ENCODE data around the gene ZNF775.

The ZNF775 gene

DNA sequence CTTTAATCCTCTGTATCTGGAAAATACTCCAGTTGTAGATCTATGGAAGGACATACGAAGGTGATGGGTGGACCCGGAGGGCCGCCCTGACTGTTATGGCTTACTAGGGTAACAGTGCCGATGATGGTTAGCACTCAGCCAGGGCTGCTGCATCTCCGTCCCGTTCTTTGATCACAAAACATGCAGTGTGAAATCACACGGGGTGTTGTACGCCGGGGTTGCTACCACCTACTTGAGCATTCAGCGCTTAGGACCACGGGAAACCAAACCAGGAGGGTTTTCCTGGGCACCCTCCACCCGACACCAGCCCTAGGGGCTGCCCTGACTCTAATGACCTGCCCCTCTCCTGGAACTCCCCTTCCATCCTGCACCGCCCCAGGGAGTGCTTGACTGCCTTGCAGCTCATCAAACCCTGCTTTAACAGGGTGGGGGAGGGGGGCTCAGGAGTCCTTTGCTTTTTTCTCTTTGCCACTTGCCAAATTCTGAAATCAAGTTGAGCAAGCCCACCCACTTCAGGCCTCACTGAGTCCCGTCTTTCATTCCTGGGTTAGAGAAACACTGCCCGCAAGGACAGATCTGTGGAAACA, 20.4 kb downstream of the ZNF775 start:
- TF ChIP-seq, protein P1, sequence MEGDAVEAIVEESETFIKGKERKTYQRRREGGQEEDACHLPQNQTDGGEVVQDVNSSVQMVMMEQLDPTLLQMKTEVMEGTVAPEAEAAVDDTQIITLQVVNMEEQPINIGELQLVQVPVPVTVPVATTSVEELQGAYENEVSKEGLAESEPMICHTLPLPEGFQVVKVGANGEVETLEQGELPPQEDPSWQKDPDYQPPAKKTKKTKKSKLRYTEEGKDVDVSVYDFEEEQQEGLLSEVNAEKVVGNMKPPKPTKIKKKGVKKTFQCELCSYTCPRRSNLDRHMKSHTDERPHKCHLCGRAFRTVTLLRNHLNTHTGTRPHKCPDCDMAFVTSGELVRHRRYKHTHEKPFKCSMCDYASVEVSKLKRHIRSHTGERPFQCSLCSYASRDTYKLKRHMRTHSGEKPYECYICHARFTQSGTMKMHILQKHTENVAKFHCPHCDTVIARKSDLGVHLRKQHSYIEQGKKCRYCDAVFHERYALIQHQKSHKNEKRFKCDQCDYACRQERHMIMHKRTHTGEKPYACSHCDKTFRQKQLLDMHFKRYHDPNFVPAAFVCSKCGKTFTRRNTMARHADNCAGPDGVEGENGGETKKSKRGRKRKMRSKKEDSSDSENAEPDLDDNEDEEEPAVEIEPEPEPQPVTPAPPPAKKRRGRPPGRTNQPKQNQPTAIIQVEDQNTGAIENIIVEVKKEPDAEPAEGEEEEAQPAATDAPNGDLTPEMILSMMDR (IDR thresholded peaks at IDR 0.05; ENCODE audit: low read depth, low read length) = no peak
- in situ Hi-C loops (cut with HindIII; ENCODE audit: low sequenced_read_pairs) = no loop called here
- no peak overlapping the region for H3K4me3 ChIP-seq (ENCODE audit: low read depth, low read length)
- DNase-seq (ENCODE audit: low read depth, low spot score) = no peak

DNA sequence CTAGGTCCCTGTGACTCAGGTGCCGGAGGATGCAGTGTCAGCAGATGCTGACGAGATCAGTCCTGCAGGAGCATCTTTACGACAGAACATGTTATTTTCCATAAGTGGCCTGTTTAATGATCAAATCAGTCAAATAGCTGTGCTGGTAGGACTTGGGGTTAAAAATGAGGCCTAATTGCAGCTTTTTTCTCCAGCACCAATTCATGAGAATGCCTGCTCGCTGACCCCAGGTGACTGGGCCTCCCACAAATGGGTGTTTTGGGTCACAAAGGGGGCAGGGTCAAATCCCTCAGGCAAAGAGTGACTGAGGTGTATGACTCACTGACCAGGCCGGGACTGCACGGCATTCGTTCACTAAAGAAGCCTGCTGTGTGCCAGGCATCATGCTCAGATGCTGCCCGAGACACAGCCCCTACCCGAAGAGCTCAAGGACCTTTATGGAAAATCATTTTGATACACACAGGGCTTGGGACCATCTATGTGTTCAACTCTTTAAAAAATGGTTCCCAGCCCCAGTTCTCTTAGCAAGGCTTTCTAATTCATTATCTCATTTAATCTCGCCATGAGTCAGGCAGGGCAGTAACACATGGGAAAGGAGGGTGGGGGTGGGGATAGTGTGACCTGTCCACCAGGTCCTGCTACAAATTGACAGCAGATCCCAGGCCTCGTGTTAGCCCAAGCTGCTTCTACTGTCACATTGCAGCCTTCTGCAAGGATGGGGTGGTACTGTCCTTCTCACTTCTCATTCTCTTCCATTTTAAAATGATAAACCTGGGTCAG, 21.1 kb downstream of the ZNF775 start:
- in situ Hi-C loops (cut with HindIII; ENCODE audit: low sequenced_read_pairs) = no loop called here
- TF ChIP-seq, protein P1 (IDR thresholded peaks at IDR 0.05; ENCODE audit: low read depth, low read length) = no peak
- no peak overlapping the region for H3K4me3 ChIP-seq (ENCODE audit: low read depth, low read length)
- no peak for DNase-seq (ENCODE audit: low read depth, low spot score)

DNA sequence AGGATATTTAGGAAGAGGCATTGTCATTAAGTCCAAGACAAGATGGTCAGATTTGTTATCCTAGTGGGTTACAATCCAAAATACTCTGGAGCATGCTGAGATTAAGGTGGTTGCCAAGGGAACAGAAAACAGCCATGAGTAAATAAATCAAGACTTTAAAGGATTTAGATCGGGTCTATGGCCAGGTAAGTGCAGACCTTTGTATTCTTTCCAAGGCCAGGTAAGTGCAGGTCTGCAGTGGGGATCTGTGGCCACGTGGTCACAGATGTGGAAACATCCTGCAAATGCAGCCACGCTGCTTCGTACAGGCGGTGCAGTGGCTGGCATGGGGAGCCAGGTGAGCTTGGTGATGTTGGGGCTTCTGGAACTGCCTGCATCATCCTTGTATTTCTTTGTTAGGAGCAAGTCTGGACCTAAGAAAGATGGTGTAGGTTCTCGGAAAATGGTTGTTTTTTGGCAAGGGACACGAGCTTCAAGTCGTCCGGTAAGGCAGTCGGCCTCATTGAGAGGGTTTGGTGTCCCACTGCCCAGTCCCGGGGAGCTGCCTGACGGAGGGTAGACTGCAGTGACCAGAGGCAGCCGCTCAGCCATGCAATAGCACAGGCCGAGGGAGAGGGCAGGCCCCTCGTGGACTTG, 21.8 kb downstream of the ZNF775 start:
- DNase-seq (ENCODE audit: low read depth, low spot score) = no peak
- in situ Hi-C loops (cut with HindIII; ENCODE audit: low sequenced_read_pairs) = no loop called here
- TF ChIP-seq, protein P1 (IDR thresholded peaks at IDR 0.05; ENCODE audit: low read depth, low read length) = no peak
- no peak overlapping the region for H3K4me3 ChIP-seq (ENCODE audit: low read depth, low read length)

DNA sequence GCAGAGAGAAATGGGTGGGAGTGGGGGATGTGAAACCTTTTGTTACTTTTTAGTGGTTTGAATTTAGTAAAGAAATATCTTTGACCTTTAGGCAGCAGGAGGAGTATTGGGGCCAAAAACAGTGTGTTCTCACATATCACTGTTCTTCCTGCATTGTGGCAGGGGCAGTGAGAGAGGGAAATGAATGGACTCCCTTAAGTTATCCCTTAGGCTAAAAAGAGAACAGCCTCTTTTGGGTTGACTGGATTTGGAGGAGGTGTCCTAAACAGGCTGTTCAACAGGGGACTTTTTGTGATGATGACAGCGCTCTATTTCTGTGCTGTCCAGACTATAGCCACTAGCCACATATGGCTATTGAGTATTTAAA, 22.3 kb downstream of the ZNF775 start:
- no peak for DNase-seq (ENCODE audit: low read depth, low spot score)
- in situ Hi-C loops (cut with HindIII; ENCODE audit: low sequenced_read_pairs) = no loop called here

DNA sequence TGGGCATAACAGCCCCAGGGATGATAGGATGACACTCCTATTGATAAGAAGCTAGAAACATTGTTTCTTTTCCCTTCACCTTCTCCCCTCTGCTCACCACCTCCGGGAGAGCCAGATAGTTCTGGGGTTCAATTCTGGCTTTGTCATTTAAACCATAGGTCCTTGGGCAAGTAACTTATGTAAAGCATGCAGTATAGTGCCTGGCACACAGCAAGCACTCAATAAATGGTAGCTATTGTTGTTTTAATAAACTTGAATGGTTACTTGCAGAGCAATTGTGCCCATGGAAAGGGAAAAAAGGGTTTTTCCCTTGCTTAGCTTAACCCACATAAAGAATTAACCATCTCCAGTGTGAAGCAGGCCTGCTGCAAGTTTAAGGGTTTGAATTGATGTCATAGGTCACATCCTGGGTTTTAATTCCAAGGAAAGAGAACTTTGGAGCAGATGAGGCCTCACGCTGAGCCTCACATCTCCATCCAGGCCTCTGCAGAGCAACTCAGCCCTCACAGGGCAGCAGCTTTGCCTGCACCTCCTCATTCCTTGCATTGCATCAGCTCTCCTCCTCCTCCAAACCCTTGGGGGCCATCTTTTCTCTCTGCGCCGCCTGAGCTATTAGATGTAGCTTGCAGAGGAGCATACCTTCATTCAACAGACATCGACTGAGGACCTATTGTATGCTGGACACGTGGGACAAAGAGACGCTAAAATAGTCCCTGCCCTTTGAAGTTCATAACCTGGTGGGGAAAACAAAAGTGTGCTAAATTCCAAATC, 22.9 kb downstream of the ZNF775 start:
- TF ChIP-seq, protein P1 (IDR thresholded peaks at IDR 0.05; ENCODE audit: low read depth, low read length) = no peak
- H3K4me3 ChIP-seq (ENCODE audit: low read depth, low read length) = no peak overlapping the region
- in situ Hi-C loops (cut with HindIII; ENCODE audit: low sequenced_read_pairs) = no loop called here
- no peak for DNase-seq (ENCODE audit: low read depth, low spot score)

More for the DNA sequence above, 22.3 kb downstream of the ZNF775 start:
- TF ChIP-seq, protein P1 (IDR thresholded peaks at IDR 0.05; ENCODE audit: low read depth, low read length) = no peak
- H3K4me3 ChIP-seq (ENCODE audit: low read depth, low read length) = no peak overlapping the region

DNA sequence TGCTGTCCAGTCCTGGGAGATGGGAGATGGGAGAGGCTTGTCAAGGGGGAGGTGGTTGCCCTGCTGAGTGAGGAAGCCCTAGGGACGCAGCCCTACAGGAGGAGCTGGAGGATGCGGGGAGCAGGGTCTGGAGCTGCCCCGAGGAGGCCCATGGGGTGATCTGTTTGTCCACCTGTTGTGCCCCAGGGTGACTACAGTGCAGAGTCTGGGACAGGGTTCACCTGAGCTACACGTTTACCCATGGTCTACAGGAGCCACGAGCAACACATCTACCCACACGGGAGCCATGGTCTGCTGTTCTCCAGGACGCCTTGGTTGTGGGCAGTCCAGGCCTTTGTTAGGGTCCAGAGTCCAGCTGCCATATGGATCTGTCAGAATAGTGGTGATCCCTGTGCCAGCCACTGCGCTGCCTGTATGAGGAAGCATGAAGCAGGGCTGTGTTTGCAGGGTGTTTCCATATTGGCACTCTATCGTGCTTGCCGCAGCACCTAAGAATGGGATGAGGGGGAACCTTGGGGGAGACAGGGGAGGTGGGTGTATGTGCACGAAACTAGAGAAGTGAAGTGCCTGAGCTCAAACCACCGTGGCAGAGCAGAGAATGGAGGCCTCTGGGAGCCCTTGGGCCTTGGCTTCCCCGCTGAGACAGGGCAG, 23.7 kb downstream of the ZNF775 start:
- in situ Hi-C loops (cut with HindIII; ENCODE audit: low sequenced_read_pairs) = no loop called here
- TF ChIP-seq, protein P1 (IDR thresholded peaks at IDR 0.05; ENCODE audit: low read depth, low read length) = no peak
- no peak for DNase-seq (ENCODE audit: low read depth, low spot score)
- no peak overlapping the region for H3K4me3 ChIP-seq (ENCODE audit: low read depth, low read length)

Data from astrocyte of the spinal cord (primary cell).